GM18861 (cell line): Measurements from ENCODE around the gene BIK.
A peak's percentile ranks its signal among the peaks of the same experiment; 100 is the strongest.
"Not testable (repeated sequence)": the region's sequence is repeated elsewhere in the genome, so short reads cannot be mapped to it uniquely, and the experiment has no call there.

Experiments
- ATAC-seq: cut with Tn5 transposase; IDR thresholded peaks from one replicate; pipeline ENCODE4 v1.9.1; 2021; ENCODE audit not compliant: unreplicated experiment

Gene BIK

DNA sequence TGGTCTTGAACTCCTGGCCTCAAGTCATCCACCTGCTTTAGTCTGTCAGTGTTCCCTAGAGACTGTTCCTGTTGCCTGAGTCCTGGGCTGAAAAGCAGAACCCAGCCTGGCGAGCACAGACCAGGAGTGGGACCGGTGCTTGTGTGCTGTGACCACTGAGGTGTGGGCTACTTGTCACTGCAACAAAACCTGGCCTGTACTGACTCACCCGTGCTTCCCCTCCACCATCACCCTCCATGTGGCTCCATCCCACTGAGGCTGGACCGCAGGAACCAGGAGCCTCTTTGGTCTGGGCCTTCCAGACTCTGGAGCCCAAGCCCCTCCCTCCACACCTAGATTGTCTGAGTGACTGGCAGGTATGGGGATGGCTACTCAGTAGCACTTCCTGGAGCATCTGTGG is 24.0 kb downstream of the BIK start:
- ATAC-seq, result no peak

DNA sequence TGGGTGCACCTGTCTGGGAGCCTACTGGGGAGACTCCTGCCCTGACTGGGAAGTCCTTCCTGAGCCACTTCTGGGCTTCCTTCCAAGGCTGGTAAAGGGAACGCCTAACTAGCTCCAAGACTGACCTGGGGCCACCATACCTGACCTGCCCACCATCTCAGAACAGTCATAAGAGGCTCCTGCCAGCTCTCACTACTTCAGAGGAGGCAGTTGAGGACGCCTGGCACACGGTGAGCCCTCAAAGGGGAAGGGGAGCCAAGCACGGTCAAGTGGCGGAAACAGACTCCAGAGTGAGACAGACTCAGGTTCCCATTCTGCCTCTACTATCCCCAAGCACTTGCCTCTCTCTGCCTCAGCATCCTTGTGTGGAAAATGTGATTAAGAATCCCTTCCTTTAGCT is 25.0 kb downstream of the BIK start:
- ATAC-seq, result no peak

GRCh38 chr22:43136255-43136654 is 25.7 kb downstream of the BIK start:
- ATAC-seq, result no peak

- ATAC-seq, result no peak
Observed at GRCh38 chr22:43136801-43137200, 26.3 kb downstream of the BIK start.

DNA sequence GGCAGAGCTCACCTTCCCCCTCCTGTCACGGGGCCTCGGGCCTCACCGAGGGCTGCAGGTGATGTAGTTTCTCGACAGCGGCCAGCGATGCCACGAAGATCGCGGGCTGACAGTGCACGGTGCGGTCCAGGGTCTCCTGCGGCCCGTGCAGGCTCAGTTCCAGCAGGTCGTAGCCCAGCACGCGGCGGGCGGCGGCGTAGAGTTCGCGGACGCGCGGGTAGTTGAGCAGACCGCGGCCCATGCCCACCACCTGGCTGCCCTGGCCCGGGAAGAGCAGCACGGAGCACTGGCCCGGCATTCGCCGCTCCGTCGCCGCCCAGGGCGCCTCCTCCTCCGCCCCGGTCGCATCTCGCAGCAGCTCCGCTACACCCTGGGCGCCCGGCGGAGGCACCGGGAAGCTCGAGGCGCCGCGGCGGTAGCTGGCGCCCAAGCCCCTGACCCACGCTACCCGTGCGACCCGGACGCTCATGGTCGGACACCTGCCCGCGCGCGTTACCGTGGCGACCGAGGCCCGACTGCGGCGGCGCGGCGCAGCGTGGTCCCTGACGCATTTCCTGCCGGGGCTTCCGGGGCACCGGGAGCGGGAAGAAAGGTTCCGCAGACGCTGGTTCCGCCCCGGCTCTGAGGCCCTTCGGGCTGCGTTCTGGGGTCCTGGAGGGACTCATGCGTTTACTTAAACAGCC is 32.5 kb downstream of the BIK start, which contains the start of gene MCAT:
MCAT (minus strand) TSS at position 519 of the 683 bp plus-strand sequence; CDS start at position 469, 50 bp downstream.
- ATAC-seq, result peak; percentile 70

DNA sequence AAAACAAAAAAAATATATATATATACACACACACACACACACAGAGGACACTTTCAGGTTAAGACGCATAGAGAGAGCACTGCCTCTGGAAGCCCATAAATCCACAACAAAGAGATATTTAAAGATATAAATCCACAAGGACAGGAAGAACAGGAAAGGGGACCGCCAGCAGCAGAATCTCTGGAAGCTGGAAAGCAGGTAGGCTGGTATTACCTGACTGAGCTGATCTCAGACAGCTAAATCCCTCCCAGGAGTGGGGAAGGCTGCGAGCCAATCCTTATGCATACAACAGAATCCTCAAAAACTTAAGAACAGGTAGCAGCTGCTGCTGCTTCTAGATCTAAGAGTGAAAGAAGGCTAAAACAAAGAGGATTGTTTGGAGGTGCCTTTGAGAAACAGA is 34.4 kb downstream of the BIK start:
- no peak for ATAC-seq

DNA sequence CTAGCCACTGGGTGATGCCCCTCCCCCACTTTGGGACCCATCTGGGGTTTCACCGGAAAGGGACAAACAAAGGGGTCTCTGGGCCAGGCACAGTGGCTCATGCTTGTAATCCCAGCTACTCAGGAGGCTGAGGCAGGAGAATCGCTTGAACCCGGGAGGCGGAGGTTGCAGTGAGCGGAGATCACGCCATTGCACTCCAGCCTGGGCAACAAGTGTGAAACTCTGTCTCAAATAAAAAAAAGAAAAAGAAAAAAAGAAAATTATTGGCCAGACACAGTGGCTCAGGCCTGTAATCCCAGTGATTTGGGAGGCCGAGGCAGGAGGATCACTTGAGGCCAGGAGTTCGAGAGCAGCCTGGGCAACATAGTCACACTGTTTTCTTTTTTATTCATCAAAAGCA is 34.8 kb downstream of the BIK start:
- not testable (repeated sequence) for ATAC-seq

- not testable (repeated sequence) for ATAC-seq
Observed at GRCh38 chr22:43146332-43146731, 35.8 kb downstream of the BIK start.

DNA sequence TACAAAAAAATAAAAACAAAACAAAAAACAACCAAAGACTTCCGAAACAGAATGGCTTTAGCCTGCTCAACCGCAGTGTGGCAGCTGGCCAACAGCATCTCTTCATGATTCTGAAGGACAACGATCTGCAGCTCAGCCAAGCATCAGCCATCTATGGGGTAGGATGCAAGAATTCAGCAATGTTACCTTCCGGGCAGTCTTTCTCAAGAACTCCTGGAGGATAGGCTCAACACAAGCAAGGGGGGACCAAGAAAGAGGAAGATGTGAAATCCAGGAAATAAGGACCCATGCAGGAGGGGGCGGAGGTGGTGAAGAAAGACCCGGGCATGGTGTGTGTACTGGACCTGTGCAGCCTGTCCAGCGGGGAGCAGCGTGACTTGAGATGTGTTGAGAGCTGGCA is 37.3 kb downstream of the BIK start:
- no peak for ATAC-seq

GRCh38 chr22:43148581-43148980 is 38.0 kb downstream of the BIK start:
- no peak for ATAC-seq

DNA sequence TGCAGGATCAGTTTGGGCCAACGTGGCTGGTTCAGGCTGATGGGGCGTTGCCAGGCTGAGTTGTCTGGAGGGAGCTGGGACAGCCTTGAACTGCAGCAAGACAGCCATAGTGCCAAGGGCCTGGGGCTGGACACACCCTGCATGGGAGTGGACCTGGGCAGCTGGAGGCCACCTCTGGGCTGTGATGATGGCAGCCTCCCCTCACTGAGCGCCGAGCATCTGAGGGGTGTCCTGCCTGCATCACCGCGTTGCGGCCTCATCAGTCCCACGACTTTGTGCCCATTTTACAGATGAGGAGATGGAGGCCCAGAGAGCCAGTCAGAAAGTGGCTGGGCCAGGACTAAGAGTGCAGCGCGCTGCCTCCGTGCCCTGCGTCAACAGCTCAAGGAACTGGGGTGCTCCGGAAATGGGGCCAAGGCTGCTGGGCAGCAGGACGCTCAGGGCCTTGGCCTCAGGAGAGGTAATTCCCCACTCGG is 40.2 kb downstream of the BIK start:
- no peak for ATAC-seq

GRCh38 chr22:43151251-43152002 is 40.9 kb downstream of the BIK start, which contains the start of gene TSPO:
Gene TSPO (plus strand): TSS chr22:43151559. CDS start chr22:43159239, 7,680 bp downstream.
- no peak for ATAC-seq

DNA sequence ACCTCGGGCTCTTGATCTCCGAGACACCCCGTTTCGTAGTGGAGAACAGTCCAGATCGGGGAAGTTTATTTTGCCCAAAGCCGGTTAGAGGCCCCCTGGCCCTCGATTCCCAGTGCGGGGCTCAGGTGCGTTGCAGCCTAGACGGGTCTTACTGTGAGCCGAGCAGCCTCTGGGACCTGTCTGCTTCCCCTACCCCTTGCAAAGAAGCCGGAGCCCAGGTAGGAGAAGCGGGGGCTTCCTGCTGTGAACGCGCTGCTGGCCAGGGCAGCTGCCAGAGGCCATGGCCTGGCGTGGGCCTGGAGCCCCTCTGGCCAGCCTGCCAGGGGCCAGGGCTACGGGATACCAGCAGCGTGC is 41.4 kb downstream of the BIK start:
- no peak for ATAC-seq

DNA sequence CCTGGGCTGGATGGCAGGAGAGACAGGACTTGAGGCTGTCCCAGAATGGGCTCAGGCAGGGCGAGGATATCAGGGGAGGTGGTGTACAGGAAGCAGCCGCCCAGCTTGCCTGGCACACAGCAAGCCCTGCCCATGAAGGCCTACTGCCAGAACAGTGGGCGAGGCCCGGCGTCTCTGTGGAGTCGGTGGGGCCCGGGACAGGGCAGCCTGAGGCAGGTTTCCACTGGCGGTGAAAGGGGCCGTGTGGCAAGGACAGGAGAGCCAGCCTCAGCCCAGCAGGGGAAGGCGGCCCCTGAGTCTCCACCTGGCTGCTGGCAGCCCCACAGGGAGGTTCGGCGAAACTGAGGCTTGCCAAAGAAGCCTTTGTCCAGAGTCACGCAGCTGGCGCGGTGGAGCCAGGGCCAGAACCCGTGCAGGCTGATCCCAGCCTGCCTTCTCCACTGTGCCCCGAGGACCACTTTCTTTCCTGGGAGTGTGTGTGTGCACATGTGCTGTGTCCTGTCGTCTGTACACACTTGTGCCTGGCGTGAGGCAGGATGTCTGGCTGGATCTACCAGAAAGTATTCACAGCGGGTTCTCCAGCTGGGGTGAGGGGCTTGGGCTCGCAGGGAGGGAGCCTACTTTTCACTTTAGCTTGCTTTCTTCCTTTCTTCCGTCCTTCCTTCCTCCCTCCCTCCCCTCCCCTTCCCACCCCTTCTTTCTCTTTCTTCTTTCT is 42.0 kb downstream of the BIK start:
- no peak for ATAC-seq

GRCh38 chr22:43153899-43154298 is 43.3 kb downstream of the BIK start:
- no peak for ATAC-seq

- no peak for ATAC-seq
Observed at GRCh38 chr22:43154887-43155536, 44.5 kb downstream of the BIK start.

GRCh38 chr22:43155789-43156188 is 45.2 kb downstream of the BIK start:
- no peak for ATAC-seq

DNA sequence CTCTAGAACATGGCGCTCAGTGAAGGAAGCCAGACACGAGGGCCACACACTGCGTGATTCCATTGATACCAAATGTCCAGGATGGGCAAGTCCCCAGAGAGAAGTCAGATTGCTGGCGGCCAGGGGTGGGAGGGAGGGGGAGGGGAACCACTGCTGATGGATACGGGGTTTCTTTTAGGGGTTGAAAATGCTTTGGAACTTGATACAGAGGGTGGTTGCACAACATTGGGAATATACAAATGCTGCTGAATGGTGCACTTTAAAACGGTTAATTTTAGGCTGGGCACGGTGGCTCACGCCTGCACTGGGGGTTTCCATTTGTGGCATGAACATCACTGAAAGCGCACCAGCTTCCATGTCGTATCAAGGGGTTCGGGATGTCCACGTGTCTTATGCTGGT is 45.9 kb downstream of the BIK start:
- no peak for ATAC-seq

DNA sequence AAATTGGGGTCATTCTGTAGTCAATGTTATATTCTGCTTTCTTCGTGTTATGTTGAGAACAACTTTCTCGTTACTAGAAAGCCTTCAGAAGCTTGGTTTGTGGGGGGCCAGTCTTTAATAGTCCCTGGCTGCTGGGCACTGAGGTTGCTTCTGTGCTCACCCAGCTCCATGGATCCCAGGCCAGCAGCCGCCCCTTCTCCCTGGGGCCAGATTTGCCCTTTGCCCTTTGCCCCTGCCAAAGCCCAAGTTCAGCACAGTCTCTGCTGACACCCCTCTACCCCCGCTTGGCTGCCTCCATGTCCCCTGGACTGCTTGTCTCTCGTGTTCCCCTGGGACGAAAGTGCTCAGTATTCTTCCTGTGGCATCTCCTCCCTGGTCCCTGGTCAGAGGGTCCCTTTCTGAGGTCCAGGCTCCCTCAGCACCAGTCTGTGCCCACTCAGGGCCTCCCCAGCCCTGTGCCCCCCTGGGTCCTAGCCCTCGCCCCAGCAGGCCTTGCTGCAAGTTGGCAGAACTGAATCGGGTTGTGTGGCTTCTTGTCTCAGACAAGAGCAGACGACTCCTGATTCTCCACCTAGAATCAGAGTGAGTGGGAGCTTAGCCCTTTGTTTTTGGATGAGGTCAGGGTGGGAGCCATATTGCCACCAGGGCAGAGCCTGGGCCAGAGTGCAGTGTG is 47.5 kb downstream of the BIK start:
- no peak for ATAC-seq

GRCh38 chr22:43158778-43159483 is 48.4 kb downstream of the BIK start:
- no peak for ATAC-seq
